ENCODE results near the gene KHK. TPM values are rescaled to one million over a fixed set of nuclear protein-coding genes. Genes with fewer than 3 reads are reported as not detected.

KHK gene
- total RNA-seq, 1 donor from 2014 or later: 3.6 TPM

DNA sequence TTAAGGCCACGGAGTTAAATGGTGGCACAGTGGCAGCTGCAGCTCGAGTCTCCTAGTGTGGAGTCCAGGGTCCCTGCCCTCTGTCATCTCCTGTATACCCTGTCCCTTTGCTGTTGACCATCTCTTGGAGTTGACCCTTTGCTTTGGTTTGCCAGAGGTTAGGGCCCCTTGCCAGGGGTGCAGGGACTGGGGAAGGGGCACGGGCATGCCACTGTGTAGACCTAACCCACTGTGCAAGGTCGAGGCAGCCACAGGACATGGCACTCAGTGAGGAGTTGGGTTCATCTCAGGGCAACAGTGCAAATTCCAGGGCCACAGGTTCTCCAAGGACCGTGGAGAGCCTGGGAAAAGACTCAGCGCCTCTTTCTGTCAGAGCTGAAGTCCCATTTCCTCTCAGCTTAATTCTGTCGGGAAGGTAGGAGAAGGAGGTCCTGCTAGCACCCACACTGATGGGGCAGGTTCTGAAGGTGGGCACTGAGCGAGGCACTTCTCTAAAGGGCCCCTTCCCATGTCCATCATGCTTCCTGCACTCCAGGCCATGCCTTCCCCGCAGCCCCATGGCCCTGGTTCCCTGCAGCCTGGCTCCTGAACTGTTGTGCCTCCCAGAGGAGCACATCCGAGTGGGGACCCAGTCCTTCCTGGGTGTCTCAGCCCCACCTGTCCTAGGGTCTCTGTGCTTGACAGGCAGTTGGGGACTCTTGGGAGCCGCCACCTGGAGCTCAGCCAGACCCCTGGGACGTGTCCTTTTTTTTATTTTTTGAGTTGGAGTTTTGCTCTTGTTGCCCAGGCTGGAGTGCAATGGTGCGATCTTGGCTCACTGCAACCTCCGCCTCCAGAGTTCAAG is 2.8 kb downstream of the KHK start:
- H3K27me3 Mint-ChIP-seq (ENCODE audit: low read depth): peaks cover 18% of the 10 kb centered on the region
- no peak overlapping the region for H3K27ac Mint-ChIP-seq
- no peak for DNase-seq (ENCODE audit: low spot score in 2 of 2, unreplicated experiment in 2 of 2)
- no peak overlapping the region for H3K4me3 Mint-ChIP-seq
- no peaks in the 10 kb centered on the region for H3K36me3 Mint-ChIP-seq
- TF ChIP-seq, protein P1, sequence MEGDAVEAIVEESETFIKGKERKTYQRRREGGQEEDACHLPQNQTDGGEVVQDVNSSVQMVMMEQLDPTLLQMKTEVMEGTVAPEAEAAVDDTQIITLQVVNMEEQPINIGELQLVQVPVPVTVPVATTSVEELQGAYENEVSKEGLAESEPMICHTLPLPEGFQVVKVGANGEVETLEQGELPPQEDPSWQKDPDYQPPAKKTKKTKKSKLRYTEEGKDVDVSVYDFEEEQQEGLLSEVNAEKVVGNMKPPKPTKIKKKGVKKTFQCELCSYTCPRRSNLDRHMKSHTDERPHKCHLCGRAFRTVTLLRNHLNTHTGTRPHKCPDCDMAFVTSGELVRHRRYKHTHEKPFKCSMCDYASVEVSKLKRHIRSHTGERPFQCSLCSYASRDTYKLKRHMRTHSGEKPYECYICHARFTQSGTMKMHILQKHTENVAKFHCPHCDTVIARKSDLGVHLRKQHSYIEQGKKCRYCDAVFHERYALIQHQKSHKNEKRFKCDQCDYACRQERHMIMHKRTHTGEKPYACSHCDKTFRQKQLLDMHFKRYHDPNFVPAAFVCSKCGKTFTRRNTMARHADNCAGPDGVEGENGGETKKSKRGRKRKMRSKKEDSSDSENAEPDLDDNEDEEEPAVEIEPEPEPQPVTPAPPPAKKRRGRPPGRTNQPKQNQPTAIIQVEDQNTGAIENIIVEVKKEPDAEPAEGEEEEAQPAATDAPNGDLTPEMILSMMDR (IDR thresholded peaks at IDR 0.05; ENCODE audit: unreplicated experiment): no peak
- H3K9me3 Mint-ChIP-seq: no peaks in the 10 kb centered on the region
- peaks cover 13% of the 10 kb centered on the region for H3K4me1 Mint-ChIP-seq

DNA sequence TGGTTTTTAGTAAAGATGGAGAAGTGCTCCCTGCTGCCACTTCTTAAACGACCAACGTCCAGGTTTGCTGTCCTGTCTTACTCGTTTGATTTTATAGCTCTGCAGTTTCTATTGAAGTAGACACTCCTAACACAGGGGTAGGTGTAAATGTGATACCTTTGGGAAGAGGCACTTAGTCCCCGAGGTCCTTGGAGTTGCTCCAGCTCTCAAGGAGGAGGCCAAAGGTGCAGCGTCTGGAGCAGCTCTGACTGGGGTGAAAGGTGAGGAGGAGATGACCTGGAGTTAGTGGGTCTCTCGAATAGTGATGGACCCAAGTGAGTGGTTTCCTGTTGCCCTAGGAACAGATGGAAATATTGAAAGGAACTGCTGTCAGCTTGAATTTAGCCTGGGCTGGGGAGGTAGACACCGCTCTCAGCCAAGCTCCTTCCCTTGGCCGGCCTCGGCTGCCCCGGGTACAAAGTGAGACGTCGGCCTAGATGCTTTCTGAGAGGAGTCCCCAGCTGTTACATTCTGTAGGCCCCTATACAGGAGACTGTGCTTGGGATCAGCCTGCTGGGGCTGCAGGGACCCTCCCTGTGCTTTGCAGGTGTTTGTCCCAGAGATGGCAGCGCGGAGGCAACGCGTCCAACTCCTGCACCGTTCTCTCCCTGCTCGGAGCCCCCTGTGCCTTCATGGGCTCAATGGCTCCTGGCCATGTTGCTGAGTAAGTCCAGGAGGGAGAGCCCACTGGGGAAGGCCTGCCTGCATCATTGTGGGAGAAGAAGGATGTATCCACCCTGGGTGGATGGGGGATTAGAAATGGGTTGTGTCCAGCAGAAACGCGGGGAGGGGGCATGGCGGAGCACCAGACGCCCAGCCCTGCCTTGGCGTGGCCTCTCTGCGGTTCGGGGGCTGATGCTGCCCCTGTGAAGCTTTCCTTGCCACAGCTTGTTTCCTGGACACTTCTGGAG is 5.4 kb downstream of the KHK start:
- Mint-ChIP-seq H3K4me1 (peaks cover 11% of the 10 kb centered on the region), H3K27ac (no peak overlapping the region), H3K4me3 (no peak overlapping the region), H3K9me3 (no peaks in the 10 kb centered on the region), H3K36me3 (no peaks in the 10 kb centered on the region), H3K27me3 (ENCODE audit: low read depth) (peaks cover 13% of the 10 kb centered on the region)
- TF ChIP-seq, protein P1 (IDR thresholded peaks at IDR 0.05; ENCODE audit: unreplicated experiment): no peak
- no peak for DNase-seq (ENCODE audit: low spot score in 2 of 2, unreplicated experiment in 2 of 2)

DNA sequence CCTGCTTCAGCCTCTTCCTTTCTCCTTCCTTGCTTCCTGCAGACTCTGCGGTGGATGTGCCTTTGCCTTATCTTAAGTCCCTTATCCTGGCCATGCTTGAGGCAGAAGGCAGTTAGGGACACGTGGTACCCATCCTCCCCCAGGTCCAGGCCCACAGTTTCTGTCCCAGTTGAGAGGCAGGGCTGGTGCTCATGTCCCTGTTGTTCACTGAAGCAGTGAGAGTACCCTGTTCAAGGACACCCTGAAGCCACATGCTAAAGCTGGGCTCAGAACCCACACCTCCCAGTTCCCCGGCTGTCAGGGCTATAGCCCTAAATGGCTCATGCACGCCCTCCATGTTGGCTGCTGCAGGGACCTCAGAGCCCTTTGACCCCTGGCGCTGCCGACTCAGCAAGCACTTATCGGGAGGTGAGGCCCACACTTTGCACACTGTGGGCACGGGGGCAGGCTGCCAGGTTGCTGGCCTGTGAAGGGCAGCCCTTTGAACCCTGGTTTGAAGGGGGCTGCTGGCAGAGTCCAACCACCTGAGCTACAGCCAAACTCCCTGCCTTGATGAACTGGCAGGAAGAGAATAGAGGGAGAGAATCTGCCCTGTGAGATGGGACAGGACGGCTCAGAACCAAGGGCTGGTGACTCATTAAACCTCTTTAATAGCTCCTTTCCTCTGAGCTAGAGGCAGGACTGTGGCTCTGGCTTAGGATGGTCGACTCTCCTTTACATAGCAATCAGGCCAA is 6.3 kb downstream of the KHK start:
- TF ChIP-seq, protein P1 (IDR thresholded peaks at IDR 0.05; ENCODE audit: unreplicated experiment): no peak
- peaks cover 9% of the 10 kb centered on the region for H3K4me1 Mint-ChIP-seq
- peaks cover 7% of the 10 kb centered on the region for H3K27me3 Mint-ChIP-seq (ENCODE audit: low read depth)
- H3K27ac Mint-ChIP-seq: no peak overlapping the region
- H3K4me3 Mint-ChIP-seq: no peak overlapping the region
- no peaks in the 10 kb centered on the region for H3K9me3 Mint-ChIP-seq
- DNase-seq (ENCODE audit: low spot score in 2 of 2, unreplicated experiment in 2 of 2): no peak
- no peaks in the 10 kb centered on the region for H3K36me3 Mint-ChIP-seq

DNA sequence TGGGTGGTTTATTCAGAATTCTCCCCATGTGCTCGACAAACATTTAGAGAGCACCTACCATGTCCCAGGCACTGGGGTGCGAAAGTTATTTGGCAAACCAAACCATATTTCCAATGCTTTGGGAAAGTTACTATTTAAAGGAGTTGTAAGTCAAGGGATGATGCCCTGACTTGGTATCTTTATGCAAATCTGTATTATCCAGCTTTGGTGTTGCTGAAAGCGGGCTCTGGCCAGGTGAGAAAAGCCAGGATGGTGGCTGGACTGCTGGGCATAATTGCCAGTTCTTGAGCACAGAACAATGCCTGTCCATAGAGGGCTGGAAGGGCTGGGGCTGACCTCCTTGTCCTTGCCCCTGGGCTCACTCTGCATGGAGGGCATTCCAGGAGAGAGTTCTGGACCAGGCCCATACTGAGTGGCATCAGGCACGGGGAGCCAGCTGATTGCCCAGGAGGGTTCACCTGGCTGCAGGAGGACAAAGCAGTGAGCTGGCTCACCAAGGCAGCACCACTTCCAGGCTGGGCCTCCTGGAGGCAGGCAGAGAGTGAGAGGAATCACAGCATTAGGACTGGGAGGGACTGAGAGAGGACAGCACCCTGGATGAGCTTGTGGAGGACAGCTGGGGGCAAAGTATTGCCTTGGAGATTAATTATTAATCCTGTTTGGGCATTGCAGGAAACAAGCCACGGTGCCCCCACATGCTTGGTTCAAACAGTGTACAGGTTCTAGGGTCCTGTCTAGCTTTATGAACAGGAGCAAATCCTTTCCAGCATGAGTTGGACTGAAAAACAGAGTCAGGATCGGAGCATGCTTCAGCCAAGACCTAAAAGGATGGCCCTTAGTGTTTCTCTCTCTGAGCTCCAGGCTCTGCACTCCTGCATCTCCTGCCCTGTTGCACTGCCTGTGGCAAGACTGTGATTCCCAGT is 7.1 kb downstream of the KHK start:
- Mint-ChIP-seq H3K9me3 (no peaks in the 10 kb centered on the region), H3K27me3 (ENCODE audit: low read depth) (peaks cover 1% of the 10 kb centered on the region), H3K27ac (no peak overlapping the region), H3K36me3 (no peaks in the 10 kb centered on the region), H3K4me1 (peaks cover 9% of the 10 kb centered on the region), H3K4me3 (no peak overlapping the region)
- TF ChIP-seq, protein P1 (IDR thresholded peaks at IDR 0.05; ENCODE audit: unreplicated experiment): no peak
- DNase-seq (ENCODE audit: low spot score in 2 of 2, unreplicated experiment in 2 of 2): no peak

Data from mesothelial cell of epicardium (in vitro differentiated cells).